NCI-H345 treated with DMSO at 0.1 percent for 48 hours (cell line): ENCODE results near the gene PLCB1.
"Not testable (repeated sequence)": the region's sequence is repeated elsewhere in the genome, so short reads cannot be mapped to it uniquely, and the experiment has no call there.

Experiments
- DNase-seq: peaks from one replicate; lab custom pipeline; 2025; ENCODE audit not compliant: unreplicated experiment; lab: John Stamatoyannopoulos, UW

PLCB1 gene

GRCh38 chr20:8431538-8432434 is 299.7 kb downstream of the PLCB1 start:
- DNase-seq, result peak; percentile 73

- no peak for DNase-seq
These were observed 300.5 kb downstream of the PLCB1 start for GRCh38 chr20:8432435-8433148.

GRCh38 chr20:8433291-8433690 is 301.2 kb downstream of the PLCB1 start:
- no peak for DNase-seq

GRCh38 chr20:8434326-8434876 is 302.3 kb downstream of the PLCB1 start:
- no peak for DNase-seq

GRCh38 chr20:8435285-8436035 is 303.4 kb downstream of the PLCB1 start:
- DNase-seq, result no peak

- not testable (repeated sequence) for DNase-seq
These were observed 304.9 kb downstream of the PLCB1 start for GRCh38 chr20:8436938-8437337.

GRCh38 chr20:8438748-8439147 is 306.7 kb downstream of the PLCB1 start:
- DNase-seq, result no peak

GRCh38 chr20:8443464-8444072 is 311.5 kb downstream of the PLCB1 start:
- DNase-seq, result no peak

GRCh38 chr20:8447262-8448120 is 315.4 kb downstream of the PLCB1 start:
- DNase-seq, result no peak

GRCh38 chr20:8449123-8449522 is 317.1 kb downstream of the PLCB1 start:
- no peak for DNase-seq

- no peak for DNase-seq
These were observed 322.2 kb downstream of the PLCB1 start for GRCh38 chr20:8454137-8454712.

GRCh38 chr20:8456765-8457164 is 324.7 kb downstream of the PLCB1 start:
- no peak for DNase-seq

- no peak for DNase-seq
These were observed 325.9 kb downstream of the PLCB1 start for GRCh38 chr20:8457978-8458377.

- no peak for DNase-seq
These were observed 329.1 kb downstream of the PLCB1 start for GRCh38 chr20:8461186-8461585.

GRCh38 chr20:8464368-8464767 is 332.3 kb downstream of the PLCB1 start:
- no peak for DNase-seq

GRCh38 chr20:8466781-8467180 is 334.7 kb downstream of the PLCB1 start:
- DNase-seq, result not testable (repeated sequence)

- no peak for DNase-seq
These were observed 338.1 kb downstream of the PLCB1 start for GRCh38 chr20:8470156-8470555.

- DNase-seq, result no peak
These were observed 339.4 kb downstream of the PLCB1 start for GRCh38 chr20:8471465-8471864.

- no peak for DNase-seq
These were observed 341.4 kb downstream of the PLCB1 start for GRCh38 chr20:8473459-8473858.
